Stimulated activated naive CD4-positive, alpha-beta T cell treated with Interleukin-2 at 50 U/mL for 16 hours (primary cell): Measurements from ENCODE around the gene SRRM5.
"Not testable (repeated sequence)": the region's sequence is repeated elsewhere in the genome, so short reads cannot be mapped to it uniquely, and the experiment has no call there.

Source experiments
- DNase-seq: peaks from one replicate; lab custom pipeline; 2025; lab: John Stamatoyannopoulos, UW

SRRM5 gene

DNA sequence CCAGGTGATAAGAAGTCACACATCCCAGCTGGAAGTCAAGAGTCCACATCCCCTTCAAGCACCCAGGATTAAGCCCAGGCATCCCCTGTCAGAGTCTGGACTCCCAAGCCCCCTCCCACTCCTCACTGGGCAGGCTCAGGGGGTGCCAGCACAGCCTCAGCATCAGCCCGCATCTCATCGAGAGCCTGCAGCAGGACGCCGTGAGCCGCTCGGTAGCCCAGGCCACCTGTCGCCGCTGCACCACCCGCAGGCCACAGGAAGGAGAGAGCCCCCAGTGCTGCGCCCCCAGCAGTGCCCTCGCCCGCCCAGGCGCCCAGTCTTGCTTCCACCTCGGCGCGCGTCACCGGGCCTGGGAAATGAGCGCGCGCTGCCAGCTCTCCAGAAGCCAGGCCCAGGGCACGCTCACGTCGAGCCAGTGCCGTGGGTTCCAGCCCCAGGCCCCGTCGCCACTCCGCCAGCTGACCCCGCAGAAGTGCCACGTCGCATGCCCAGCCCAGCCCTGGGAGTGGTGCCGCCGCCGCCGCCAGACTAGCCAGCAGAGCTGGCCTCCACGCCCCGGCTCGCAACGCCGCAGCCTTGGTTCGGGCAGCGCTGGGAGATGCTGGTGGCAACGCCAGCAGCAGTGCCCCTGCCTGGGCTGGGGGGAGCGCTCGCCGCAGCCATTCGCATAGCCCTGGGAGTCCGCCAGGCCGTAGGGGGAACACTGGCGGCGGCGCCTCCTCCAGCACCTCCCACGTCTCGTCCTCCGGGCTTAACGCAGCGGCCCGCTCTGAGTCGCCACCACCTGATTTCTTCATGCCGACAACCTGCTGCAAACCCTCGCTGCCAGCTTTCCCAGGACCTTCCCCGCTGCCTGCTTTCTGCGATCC is 19.8 kb upstream of the SRRM5 start:
- DNase-seq: no peak

GRCh38 chr19:43592800-43593350 is 19.0 kb upstream of the SRRM5 start:
- DNase-seq: no peak

DNA sequence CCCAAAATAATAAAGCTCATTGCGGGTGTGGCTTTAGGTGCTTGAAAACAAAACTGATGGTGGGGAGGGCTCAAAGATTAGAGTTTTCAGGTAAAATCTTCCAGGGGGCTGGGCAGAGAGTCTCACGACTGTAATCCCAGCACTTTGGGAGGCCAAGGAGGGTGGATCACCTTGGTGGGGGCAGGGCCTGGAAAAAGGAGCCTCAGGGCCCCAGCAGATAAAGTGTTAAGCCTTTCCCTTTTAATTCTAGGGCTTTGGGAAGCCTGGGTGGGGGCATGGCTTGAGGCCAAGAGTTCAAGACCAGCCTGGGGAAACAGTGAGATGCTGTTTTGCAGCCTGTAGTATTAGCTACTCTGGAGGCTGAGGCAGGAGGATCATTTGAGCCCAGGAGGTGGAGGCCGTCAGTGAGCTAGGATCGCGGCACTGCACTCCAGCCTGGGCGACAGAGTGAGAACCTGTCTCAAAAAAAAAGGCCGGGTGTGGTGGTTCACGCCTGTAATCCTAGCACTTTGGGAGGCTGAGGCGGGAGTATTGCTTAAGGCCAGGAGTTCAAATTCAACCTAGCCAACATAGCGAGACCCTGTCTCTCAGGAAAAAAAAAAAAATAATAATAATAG is 17.7 kb upstream of the SRRM5 start:
- no peak for DNase-seq

DNA sequence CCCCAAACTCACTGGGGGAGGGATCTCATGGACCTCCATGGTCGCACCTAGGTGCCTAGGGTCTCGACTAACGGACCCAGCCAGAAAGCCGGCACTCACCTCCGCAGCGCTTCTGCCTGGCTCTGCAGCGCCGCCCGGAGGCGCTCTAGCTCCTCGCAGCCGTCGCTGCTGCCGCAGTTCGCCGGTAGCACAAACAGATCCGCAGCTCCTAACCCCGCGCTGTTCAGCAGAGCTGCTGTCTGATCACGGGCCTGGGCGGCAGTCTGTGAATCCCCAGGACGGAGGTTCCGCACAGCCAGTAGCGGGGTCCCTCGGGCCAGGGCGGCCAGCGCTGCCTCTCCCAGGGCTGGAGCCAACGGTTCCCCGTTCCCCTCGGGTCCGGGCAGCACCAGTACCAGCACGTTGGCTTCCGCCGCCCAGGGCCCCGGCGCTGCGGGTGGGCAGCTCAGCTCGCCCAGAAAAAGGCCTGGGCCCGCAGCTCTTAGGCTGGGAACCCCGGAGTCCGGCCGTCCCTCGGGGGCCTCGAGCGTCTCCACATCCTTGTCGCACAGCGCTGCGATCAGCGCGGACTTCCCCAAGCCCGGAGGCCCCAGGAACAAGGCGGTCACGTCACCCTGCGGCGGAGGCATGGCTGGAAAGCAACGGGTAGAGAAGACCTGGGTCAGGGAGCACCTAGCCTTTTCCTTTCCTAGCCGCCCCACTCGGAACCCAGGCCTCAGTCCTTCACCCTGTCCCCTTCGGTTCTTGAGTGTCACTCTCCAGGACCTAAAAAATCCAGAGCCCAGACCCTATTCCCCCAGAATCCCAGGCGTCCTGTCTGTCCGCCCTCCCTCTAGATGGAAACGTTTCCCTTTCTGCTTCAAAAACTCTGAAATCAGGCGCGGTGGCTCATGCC is 16.9 kb upstream of the SRRM5 start:
- peak; percentile 62 for DNase-seq

- DNase-seq: peak; percentile 23
Observed at GRCh38 chr19:43595605-43595998, 16.3 kb upstream of the SRRM5 start.

DNA sequence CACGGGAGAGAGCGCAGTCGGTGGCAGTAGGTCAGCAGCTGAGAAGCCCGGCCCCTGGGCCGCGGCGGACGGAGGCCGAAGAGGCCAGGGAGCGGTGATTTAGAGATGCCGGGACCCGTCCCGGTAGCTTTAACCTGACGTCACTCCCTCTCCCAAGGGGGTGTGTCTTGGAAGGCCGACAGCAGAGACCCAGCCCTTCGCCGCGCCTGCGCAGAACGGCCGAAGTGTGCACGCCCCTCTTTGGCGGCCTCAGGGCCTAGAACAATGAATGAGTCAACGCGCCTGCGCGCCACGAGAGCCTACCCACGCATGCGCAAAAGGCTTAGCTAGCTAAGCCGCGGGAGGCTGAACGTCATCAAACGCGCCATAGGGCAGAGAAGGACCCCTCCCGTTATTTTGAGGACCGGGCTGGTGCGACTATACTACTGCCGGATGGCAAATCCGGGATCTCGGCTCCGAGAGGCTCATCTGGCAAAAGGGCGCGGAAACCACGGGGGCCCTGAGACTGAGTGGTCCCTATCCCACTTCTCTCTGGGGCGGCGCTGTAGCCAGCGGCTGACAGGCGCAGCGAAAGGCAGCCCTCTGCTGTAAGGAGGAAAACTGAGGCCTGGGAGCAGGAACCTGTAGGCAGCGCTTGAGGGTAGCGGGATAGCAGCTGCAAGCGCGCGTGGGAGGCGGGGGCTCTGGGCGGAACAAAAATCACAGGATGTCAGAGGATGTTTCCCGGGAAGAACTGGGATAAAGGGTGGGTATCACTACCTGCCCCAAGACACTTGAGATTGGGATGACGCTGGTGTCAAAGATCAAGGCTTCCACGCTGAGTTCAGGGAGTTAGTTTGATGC is 15.7 kb upstream of the SRRM5 start, which contains the start of the genes IRGQ and ZNF576:
Gene IRGQ, minus strand, starts transcription at position 136 of the 843 bp plus-strand sequence. CDS start 796 bp downstream, outside the sequence.
Gene ZNF576, plus strand, starts transcription at position 597 of the 843 bp plus-strand sequence. CDS start 514 bp downstream, outside the sequence.
- peak; percentile 99 for DNase-seq

DNA sequence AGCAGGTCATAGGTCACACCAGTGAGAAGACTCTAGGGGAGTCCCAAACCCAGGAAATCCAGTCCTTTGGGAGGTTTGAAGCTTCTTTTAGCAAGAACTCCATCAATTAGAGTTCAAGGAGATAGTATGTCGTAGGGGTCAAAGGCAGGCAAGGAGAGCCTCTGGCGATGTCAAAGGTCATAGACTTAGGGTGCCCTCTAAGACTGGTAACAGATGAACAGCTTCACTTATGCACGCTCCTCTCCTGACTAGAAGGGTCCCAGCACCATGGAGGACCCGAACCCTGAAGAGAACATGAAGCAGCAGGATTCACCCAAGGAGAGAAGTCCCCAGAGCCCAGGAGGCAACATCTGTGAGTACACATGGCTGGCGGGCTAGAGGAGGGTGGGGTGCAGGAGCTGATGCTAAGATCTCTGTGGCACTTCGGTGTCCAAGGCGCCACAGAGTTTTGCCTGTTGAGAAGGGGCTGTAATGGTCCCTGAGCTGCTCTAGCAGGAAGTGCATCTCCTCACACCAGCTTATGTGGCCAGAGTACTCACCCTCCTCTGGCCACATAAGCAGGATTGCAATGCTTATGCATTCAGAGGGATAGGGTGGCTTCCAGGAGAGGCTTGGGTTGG is 14.9 kb upstream of the SRRM5 start:
- no peak for DNase-seq

- no peak for DNase-seq
Observed at GRCh38 chr19:43597876-43598275, 14.0 kb upstream of the SRRM5 start.

GRCh38 chr19:43598445-43599240 is 13.2 kb upstream of the SRRM5 start:
- no peak for DNase-seq

DNA sequence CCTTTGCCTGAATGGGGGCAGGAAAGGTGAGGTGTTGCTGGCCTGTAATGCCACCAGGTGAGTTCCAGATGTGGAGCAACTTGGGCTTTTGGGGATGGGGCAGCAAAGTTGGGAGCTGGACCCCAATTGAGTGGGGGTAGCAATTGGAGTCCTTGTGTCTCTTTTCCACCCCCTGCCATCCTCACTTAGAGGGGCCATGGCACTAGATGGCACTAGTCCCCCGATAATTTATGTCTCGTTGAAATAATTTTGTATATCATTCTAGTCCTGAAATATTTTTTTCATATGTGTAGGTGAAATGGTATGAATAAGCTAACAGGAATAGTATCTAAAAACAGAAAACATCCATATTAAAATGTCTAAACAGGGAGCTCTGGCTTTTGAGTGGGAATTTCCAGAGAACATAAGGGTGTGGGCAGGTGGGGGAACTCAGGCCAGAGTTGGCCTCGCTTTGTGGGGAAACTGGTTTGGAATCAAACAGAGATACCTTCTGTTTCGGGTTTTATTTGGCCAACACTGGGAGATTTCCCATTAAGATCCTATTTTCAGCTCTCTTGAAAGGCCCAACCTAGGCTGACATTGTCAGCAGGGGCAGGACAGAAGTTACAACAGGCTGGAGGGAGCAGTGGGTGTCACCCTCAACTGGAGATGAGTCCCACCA is 12.1 kb upstream of the SRRM5 start:
- no peak for DNase-seq

DNA sequence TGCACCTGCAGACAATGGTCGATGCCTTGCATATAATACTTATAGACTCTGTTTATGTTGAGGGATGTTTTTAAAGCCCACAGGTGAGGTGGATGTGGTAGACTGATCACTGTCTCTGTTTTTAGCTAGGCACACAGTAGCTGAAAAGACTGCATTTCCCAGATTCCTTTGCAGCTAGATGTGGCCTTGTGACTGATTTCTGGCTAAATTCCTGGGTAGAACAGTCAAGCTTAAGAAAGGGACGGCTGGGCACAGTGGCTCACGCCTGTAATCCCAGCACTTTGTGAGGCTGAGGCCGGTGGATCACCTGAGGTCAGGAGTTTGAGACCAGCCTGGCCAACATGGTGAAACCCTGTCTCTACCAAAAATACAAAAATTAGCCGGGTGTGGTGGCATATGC is 11.6 kb upstream of the SRRM5 start:
- DNase-seq: not testable (repeated sequence)

DNA sequence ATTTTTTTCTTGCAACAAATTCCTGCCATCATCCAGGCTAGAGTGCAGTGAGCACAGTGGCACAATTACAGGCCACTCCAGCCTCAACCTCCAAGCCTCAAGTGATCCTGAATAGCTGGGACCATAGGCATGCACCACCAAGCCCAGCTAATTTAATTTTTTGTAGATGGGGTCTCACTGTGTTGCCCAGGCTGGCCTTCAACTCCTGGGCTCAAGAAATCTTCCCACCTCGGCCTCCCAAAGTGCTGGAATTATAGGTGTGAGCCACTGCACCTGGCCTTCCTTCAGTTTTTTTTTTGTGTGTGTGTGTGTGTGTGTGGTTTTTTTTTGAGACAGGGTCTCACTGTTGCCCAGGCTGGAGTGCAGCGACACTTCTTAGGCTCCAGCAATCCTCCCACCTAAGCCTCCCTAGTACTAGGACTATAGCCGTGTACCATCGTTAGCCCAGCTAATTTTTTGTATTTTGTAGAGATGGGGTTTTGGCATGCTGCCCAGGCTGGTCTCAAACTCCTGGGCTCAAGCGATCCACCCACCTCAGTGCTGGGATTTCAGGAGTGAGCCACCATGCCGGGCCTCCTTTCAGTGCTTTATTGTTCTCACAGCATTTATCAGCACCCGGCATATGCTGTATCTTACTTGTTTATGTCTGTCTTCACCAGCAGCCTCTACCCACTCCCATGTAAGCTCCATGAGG is 5.9 kb upstream of the SRRM5 start:
- DNase-seq: no peak

DNA sequence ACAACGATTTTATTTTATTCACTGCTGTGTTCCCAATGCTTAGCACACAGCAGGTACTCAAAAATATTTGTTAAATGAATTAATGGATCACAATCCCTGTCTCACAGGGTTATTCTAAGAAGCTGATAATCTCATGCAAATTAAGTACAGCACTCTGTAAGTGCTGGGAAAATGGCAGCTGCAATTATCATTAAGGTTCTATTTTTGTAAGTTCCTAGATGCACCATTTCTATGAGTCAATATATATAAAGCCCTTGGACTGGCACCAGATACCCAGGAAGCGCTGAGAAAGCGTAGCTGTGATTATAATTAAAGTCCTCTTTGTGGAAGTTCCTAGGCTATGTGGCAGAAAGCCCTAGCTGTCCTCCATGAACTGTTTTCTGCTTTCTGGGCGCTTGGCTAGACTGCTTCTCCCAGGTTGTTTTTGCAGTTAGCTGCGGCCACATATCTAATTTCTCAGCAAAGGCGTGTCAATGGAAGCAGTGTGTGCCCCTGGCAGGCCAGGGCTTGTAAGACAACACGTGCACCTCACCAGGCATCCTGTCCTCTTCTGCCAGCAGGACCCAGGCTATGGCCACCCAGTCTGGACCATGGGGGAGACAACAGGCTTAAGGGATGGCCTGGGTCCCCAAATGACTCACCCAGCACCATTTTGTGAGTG is 5.2 kb upstream of the SRRM5 start:
- no peak for DNase-seq

GRCh38 chr19:43607238-43608205 is 4.4 kb upstream of the SRRM5 start:
- DNase-seq: no peak

GRCh38 chr19:43609872-43610271 is 2.0 kb upstream of the SRRM5 start:
- no peak for DNase-seq

DNA sequence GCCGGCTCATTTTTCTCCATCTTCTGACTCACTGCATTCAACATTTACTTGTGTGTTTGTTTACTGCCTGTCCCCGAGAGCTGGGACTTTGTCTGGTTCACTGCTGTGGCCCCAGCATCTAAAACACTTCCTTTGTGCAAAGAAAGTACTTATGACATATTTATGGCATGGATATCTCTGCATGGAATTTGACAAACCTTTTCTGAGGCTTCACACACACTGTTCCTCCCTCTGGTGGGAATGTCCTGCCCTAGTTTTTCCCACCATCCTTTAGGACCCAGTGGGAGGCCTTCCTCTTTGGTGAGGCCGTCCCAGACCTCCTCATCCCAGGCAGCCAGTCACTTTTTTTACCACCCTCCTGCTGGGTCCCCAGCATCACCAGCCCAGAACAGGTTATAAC is 1.4 kb upstream of the SRRM5 start:
- no peak for DNase-seq

GRCh38 chr19:43612374-43612773 is 486 bp downstream of the SRRM5 start:
- no peak for DNase-seq
